GM19467 (cell line): ENCODE data around the gene KLK2.

Source experiments
- ATAC-seq: cut with Tn5 transposase; IDR thresholded peaks from one replicate; pipeline ENCODE4 v1.9.1; 2021; ENCODE audit warnings: mild to moderate bottlenecking, moderate library complexity; ENCODE audit not compliant: unreplicated experiment

KLK2 gene

GRCh38 chr19:50844296-50844935, 28.8 kb upstream of the KLK2 start:
- ATAC-seq, result no peak

GRCh38 chr19:50850738-50851137, 22.5 kb upstream of the KLK2 start:
- no peak for ATAC-seq

- no peak for ATAC-seq
These were observed 21.6 kb upstream of the KLK2 start for GRCh38 chr19:50851620-50852019.

- ATAC-seq, result no peak
These were observed 18.4 kb upstream of the KLK2 start, which contains the start of gene KLK3 for GRCh38 chr19:50854636-50855410. Gene KLK3, plus strand, starts transcription at chr19:50854915. Its CDS starts 41 bp downstream, at chr19:50854956.

GRCh38 chr19:50857366-50857765, 15.9 kb upstream of the KLK2 start:
- ATAC-seq, result no peak

- ATAC-seq, result no peak
These were observed 14.4 kb upstream of the KLK2 start for GRCh38 chr19:50858886-50859285.

- ATAC-seq, result no peak
These were observed 13.4 kb upstream of the KLK2 start for GRCh38 chr19:50859849-50860248.

- ATAC-seq, result no peak
These were observed 12.2 kb upstream of the KLK2 start for GRCh38 chr19:50861010-50861409.

- no peak for ATAC-seq
These were observed 11.5 kb upstream of the KLK2 start for GRCh38 chr19:50861496-50862286.

GRCh38 chr19:50869479-50869878, 3.8 kb upstream of the KLK2 start:
- no peak for ATAC-seq

GRCh38 chr19:50870417-50871089, 2.7 kb upstream of the KLK2 start:
- no peak for ATAC-seq

GRCh38 chr19:50874211-50874610, 972 bp downstream of the KLK2 start:
- ATAC-seq, result no peak

- ATAC-seq, result no peak
These were observed 2.7 kb downstream of the KLK2 start for GRCh38 chr19:50875795-50876422.

GRCh38 chr19:50876456-50876855, 3.2 kb downstream of the KLK2 start:
- ATAC-seq, result no peak

- ATAC-seq, result no peak
These were observed 4.1 kb downstream of the KLK2 start for GRCh38 chr19:50877338-50877737.

GRCh38 chr19:50878851-50879250, 5.6 kb downstream of the KLK2 start:
- ATAC-seq, result no peak

GRCh38 chr19:50880241-50880640, 7.0 kb downstream of the KLK2 start:
- ATAC-seq, result no peak

- ATAC-seq, result no peak
These were observed 8.9 kb downstream of the KLK2 start for GRCh38 chr19:50882188-50882587.

- ATAC-seq, result no peak
These were observed 16.4 kb downstream of the KLK2 start for GRCh38 chr19:50889638-50890037.

GRCh38 chr19:50890422-50891252, 17.4 kb downstream of the KLK2 start:
- ATAC-seq, result no peak
